Measurements from ENCODE around the gene CCNH.

CCNH gene

GRCh38 chr5:87412630-87413342 lies at the start of gene CCNH:
Gene CCNH, minus strand, starts transcription at chr5:87412930. Its CDS starts 136 bp downstream, at chr5:87412794.
- peak; percentile 95 for DNase-seq

- DNase-seq, result no peak
Measured at GRCh38 chr5:87457706-87458105, 45.0 kb upstream of the CCNH start.

- no peak for DNase-seq
Measured at GRCh38 chr5:87453801-87454200, 41.1 kb upstream of the CCNH start.

- DNase-seq, result no peak
Measured at GRCh38 chr5:87452837-87453236, 40.1 kb upstream of the CCNH start.

GRCh38 chr5:87442419-87442818 lies 29.7 kb upstream of the CCNH start:
- no peak for DNase-seq

- DNase-seq, result no peak
Measured at GRCh38 chr5:87438231-87438630, 25.5 kb upstream of the CCNH start.

- DNase-seq, result no peak
Measured at GRCh38 chr5:87437724-87438123, 25.0 kb upstream of the CCNH start.

GRCh38 chr5:87435144-87435694 lies 22.5 kb upstream of the CCNH start:
- DNase-seq, result no peak

GRCh38 chr5:87434461-87434860 lies 21.7 kb upstream of the CCNH start:
- no peak for DNase-seq

- no peak for DNase-seq
Measured at GRCh38 chr5:87433945-87434344, 21.2 kb upstream of the CCNH start.

- no peak for DNase-seq
Measured at GRCh38 chr5:87432460-87432859, 19.7 kb upstream of the CCNH start.

- DNase-seq, result no peak
Measured at GRCh38 chr5:87430863-87431457, 18.2 kb upstream of the CCNH start.

GRCh38 chr5:87423755-87424154 lies 11.0 kb upstream of the CCNH start:
- DNase-seq, result no peak

GRCh38 chr5:87421307-87421706 lies 8.6 kb upstream of the CCNH start:
- DNase-seq, result no peak

GRCh38 chr5:87418506-87418905 lies 5.8 kb upstream of the CCNH start:
- DNase-seq, result no peak

- DNase-seq, result no peak
Measured at GRCh38 chr5:87413343-87413645, 564 bp upstream of the CCNH start.

- no peak for DNase-seq
Measured at GRCh38 chr5:87411973-87412629, 629 bp downstream of the CCNH start.

- DNase-seq, result no peak
Measured at GRCh38 chr5:87411586-87411972, 1.2 kb downstream of the CCNH start.

- DNase-seq, result no peak
Measured at GRCh38 chr5:87410931-87411330, 1.8 kb downstream of the CCNH start.

- DNase-seq, result no peak
Measured at GRCh38 chr5:87408204-87408603, 4.5 kb downstream of the CCNH start.

- no peak for DNase-seq
Measured at GRCh38 chr5:87405472-87406155, 7.1 kb downstream of the CCNH start.

- no peak for DNase-seq
Measured at GRCh38 chr5:87404359-87404758, 8.4 kb downstream of the CCNH start.

- no peak for DNase-seq
Measured at GRCh38 chr5:87403899-87404298, 8.8 kb downstream of the CCNH start.

- no peak for DNase-seq
Measured at GRCh38 chr5:87403409-87403808, 9.3 kb downstream of the CCNH start.

Measured in GOT3 (cell line).